HG03025 (cell line): ENCODE results near the gene OPN1SW.

Experiments
- ATAC-seq: cut with Tn5 transposase; IDR thresholded peaks from one replicate; pipeline ENCODE4 v1.9.1; 2021; ENCODE audit warnings: mild to moderate bottlenecking, moderate library complexity; ENCODE audit not compliant: unreplicated experiment, low FRiP score

The OPN1SW gene, protein sequence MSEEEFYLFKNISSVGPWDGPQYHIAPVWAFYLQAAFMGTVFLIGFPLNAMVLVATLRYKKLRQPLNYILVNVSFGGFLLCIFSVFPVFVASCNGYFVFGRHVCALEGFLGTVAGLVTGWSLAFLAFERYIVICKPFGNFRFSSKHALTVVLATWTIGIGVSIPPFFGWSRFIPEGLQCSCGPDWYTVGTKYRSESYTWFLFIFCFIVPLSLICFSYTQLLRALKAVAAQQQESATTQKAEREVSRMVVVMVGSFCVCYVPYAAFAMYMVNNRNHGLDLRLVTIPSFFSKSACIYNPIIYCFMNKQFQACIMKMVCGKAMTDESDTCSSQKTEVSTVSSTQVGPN

GRCh38 chr7:128775744-128776474 lies at the start of gene OPN1SW:
Gene OPN1SW (minus strand): TSS chr7:128775794. CDS start chr7:128775781, 13 bp downstream.
- ATAC-seq: no peak

DNA sequence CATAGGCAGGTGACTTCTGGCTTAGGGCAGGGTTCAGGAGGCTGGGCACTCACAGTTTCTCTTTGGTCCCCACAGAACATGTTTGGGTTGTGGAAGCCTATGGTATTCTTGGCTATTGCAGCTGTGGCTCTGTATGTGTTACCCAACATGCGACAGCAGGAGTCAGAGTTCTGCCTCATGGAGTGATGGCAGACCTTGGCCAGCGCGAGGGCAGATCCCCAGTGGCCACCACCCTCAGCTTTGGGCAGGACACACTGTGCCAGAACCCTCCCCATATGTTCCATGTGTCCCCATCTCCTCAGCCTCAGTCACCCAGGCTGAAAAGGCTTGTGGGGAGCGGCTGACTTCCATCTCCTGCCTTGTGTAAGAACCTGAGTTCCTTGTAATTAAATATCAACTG lies 46.1 kb upstream of the OPN1SW start:
- ATAC-seq: no peak

GRCh38 chr7:128818694-128819093 lies 43.1 kb upstream of the OPN1SW start:
- no peak for ATAC-seq

- ATAC-seq: no peak
Measured at GRCh38 chr7:128815289-128815942, 39.8 kb upstream of the OPN1SW start.

DNA sequence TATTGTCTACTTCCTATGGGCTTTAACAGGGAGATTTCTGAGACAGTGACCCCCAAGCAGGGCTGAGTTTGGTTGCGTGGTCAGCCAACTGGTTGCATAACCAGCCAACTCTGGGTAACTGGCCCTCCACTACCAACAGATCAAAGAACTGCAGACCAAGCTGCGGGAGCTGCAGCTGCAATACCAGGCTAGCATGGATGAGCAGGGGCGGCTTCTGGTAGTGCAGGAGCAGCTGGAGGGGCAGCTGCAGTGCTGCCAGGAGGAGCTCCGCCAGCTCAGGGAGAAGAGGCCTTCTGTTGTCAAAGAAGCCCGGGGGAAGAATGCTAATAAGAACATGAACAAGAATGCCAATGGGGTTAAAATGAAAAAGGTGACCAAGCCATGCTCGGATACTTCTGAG lies 38.9 kb upstream of the OPN1SW start:
- no peak for ATAC-seq

GRCh38 chr7:128812514-128813168 lies 37.0 kb upstream of the OPN1SW start:
- no peak for ATAC-seq

DNA sequence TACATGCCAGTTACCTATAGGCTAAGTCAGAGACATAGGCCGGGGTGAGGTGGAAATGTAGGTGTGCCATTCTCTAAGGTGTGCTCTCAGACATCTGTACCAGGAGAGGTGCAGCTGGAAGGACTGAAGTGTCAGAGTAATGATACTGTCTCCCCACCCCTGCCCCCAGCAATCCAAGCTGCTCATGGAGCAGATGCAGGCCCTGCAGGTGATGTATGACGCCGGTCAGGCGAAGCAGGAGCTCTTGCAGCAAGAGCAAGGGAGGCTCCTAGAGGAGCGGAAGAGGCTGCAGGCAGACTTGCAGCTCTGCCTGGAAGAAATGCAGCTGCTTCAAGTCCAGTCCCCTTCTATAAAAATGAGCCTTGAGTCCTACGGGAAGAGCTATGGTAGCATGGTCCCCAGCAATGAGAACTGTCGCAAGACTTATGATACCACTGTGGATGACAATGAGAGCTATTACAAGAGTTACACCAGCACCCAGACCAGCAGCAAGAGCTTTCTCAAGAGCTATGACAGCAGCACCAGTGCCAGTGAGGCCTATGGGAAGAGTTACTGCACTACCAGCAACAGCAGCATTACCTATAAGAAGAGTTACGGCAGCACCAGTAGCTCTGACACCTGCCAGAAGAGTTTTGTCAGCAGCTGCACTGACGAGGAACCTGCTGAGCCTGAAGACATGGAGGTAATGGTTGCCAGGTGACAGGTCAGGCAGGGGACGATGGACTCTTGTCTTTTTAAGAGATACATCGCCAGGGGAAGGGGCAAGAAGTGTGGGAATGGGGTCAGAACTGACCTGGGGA lies 36.2 kb upstream of the OPN1SW start:
- no peak for ATAC-seq

- ATAC-seq: no peak
Measured at GRCh38 chr7:128810997-128811396, 35.4 kb upstream of the OPN1SW start.

DNA sequence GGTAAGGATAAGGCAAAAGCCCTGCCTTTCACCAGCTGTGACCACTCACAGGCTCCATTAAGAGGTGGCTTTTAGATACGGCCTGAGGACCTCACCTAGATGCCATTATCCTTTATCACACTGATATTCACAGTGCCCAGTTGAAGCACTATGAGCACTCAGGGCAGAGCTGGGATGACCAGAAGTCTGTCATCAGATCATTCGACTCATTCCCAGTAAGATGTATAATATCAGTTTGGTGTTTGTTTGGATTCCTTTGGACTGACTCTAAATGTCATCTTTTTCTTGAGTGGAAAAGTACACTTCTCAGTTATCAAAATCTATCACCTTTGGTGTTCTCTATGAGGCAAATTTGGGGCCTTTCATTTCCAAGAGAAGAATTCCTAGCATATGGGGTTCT lies 34.9 kb upstream of the OPN1SW start:
- ATAC-seq: no peak

DNA sequence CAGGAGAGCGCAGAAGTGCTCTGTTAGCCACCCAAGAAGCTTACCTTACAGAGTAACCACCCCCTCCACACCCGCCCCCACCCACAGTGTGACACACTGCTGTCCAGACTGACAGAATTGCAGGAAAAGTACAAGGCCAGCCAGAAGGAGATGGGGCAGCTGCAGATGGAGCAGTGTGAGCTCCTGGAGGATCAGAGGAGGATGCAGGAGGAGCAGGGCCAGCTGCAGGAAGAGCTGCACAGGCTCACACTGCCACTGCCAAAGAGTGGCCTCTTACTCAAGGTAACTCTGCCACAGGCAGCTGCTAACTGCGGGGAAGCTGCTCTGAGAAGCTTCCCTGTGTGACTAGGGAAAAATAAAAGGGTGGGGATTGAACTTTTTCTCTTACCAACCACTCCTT lies 33.8 kb upstream of the OPN1SW start:
- ATAC-seq: no peak

- no peak for ATAC-seq
Measured at GRCh38 chr7:128807191-128807590, 31.6 kb upstream of the OPN1SW start.

DNA sequence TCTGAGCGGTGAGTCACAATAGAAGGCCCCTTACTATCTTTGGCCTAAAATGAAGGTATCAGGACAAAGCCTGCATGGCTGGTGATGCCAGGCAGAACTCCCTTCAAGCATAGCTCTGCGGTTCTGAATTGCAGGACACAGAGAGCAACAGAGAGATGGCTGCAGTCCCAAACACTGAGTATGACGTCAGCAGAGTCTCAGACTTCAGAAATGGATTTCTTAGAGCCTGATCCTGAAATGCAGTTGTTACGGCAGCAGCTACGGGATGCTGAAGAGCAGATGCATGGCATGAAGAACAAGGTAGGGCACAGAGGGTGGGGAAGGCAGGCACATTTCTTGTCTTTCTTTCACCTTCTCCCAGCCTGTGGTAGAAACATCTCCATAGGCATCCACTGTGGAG lies 29.6 kb upstream of the OPN1SW start:
- ATAC-seq: no peak

- ATAC-seq: no peak
Measured at GRCh38 chr7:128804484-128804883, 28.9 kb upstream of the OPN1SW start.

GRCh38 chr7:128801667-128802418 lies 26.2 kb upstream of the OPN1SW start:
- no peak for ATAC-seq

DNA sequence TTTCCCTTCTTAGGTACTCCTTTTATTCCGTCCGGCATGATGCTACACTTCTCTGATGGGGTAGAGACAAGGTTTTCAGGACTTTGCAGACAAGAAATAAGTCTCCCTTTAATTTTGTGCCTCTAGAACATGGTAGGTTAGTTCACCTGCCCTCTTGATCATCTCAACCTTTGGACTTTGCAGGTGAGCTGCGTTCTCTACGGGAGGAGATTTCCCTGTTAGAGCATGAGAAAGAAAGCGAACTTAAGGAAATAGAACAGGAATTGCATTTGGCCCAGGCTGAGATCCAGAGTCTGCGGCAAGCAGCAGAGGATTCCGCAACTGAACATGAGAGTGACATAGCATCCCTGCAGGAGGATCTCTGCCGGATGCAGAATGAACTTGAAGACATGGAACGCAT lies 25.4 kb upstream of the OPN1SW start:
- no peak for ATAC-seq

DNA sequence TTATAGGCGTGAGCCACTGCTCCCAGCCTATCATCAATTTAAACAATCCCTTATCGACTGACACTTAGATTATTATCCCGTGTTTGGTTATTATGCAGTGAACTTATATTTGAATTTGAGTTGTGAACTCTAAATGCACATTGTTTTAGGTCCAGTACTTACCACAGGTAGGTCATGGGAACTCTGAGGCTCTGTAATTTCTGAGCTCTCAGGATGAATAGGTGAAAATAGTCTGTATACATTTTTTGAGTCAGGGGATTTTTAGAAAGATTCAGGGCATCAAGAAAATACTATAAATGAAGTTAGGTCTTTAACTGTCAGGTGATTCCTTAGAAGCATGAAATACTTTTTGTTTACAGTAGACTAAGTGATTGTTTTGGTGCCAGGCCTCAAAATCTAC lies 25.0 kb upstream of the OPN1SW start:
- no peak for ATAC-seq

DNA sequence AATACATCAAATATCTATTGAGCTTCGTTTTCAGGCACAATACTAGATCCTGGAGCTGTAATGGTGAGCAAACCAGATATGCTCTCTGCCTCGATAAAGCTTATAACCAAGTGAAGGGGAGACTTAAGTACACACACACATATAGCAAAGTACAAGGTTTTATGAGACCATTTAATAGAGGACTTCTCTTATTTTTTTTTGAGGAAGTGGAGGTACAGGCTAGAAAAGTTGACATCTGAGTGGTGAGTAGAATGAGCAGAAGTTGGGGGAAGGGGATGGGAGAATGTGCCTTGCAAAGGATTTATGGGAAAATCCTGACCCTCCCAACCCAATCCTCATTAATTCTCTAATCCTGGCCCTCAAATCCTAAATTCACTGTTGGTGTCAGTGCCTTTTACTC lies 23.9 kb upstream of the OPN1SW start:
- no peak for ATAC-seq

GRCh38 chr7:128796327-128796726 lies 20.7 kb upstream of the OPN1SW start:
- no peak for ATAC-seq

- ATAC-seq: no peak
Measured at GRCh38 chr7:128795129-128795528, 19.5 kb upstream of the OPN1SW start.

GRCh38 chr7:128794436-128794835 lies 18.8 kb upstream of the OPN1SW start:
- ATAC-seq: no peak
